GM20431 (cell line): ENCODE results near the gene EBF3.
"Not testable (repeated sequence)": the region's sequence is repeated elsewhere in the genome, so short reads cannot be mapped to it uniquely, and the experiment has no call there.

Experiments used
- in situ Hi-C: fragments of 300-500 bp; cut with MseI, MboI; formaldehyde crosslinking; loops from one replicate; pipeline ENCODE4 v1.15.0; 2020; ENCODE audit warnings: low sequenced_read_pairs; ENCODE audit not compliant: unreplicated experiment

The EBF3 gene

DNA sequence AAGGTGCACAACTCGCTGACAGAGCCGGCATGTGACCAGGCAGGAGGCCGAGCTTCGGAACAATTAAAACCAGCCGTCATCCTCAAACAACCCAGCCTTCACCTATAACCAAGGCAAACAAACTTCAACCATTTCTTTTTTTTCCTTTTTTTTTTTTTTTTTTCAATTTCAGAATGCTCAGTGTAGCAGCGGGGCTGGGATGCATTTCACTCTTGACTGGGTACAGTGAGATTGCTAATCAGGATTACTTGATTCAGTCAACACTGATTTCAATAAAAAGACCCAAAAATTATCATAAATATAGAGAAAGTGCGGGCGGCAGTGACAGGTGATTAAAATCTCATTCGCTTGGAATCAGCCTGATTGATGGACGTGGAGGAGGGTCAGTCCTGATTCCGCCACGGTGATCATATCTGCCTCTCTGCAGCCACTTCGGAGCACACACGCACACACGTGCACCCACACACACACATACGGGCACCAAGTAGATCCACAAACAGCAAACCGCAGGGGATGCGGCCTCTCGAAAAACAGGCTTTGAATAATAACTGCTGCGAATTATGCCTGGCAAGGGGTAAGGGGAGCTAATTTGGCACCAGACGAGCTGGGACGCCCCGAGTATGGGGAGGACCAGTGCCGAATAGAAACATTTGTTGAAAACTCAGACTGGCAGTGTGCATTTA is 31.2 kb downstream of the EBF3 start:
- in situ Hi-C loops: no loop called here

DNA sequence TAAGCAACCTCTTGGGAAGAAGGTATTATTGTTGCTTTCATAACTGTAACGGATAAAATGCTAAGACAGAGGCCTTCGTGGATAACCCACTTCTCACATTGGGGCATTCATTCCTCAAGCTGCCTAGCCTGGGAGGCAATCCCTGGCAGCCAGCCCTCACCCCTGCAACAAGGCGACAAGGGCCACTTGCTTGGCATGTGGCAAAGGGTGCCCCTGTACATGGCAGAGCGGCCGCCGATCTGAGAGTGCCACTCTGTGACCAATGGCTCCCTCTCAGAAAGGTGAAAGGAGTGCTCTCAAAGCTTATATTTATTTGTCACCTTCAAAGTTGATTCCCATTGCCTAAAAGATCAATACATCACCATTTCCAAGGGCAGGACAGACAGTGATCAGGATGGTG is 31.9 kb downstream of the EBF3 start:
- in situ Hi-C loops: no loop called here

DNA sequence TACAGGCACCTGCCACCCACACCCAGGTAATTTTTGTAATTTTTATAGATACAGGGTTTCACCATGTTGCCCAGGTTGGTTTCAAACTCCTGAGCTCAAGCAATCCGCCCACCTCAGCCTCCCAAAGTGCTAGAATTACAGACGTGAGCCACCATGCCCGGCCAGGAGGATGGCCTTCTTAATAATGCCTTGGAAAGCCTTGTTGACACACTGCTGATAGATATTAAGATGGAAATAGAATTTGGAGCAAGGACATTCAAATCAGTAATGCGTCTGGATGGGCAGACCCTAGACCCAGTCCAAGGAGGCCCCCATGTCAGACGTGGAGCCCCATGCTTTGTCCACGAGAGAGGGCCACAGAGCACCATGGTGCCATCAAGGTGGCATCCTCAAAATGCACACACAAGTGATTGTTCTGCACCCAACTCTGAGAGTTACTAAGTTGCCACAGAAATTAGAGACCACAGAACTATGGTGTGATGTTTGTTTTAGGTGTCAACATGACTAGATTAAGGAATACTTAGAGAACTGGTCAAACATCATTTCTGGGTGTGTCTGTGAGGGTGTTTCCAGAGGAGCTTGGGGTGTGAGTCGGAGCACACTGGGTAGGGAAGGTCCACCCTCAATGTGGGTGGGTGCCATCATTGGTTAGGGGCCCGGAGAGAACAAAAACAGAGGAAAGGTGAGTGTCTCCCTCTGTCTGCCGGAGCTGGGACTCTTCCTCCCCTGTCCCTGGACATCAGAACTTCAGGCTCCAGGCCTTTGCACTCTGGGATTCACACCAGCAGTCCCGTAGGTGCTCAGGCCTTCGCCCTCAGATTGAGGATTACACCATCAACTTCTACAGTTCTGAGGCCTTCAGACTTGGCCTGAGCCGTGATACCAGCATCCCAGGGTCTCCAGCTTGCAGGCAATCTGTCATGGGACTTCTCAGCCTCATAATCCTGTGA is 34.5 kb downstream of the EBF3 start:
- in situ Hi-C loops: no loop called here

DNA sequence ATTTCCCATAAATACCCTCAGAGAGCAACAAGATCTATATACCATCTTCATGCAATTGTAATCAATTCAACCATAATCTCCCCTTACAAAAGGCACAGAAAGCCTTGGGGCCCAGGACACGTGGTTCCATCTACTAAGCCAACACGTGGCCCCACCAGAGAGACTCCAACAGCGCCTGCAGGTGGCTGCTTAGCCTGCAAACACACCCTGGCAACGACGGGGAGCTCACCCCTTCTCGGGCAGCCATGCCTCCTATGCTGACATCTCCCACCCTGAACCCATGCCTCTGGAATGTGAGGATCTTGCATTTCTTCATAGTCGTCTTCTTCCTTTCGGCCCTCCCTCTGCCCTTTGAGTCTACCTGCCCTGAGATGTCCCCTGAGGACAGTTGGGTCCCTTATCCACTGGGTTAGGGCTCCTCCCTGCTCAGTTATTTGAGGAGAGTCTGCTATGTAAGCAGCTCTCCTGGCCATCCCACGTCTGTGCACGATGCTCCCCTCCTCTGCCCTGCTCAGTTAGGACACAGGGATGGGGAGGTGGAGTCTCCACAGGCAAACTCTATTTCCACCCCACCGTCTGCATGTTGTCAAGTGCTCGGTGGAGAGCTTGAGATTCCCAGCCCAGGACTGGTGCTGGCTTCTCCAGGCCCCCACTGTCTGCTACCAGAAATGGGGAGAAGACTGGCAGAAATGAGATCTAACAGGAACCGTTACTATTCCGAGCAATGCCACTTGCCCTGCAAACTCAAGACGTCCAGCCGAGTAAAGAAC is 36.5 kb downstream of the EBF3 start:
- in situ Hi-C loops: no loop called here

DNA sequence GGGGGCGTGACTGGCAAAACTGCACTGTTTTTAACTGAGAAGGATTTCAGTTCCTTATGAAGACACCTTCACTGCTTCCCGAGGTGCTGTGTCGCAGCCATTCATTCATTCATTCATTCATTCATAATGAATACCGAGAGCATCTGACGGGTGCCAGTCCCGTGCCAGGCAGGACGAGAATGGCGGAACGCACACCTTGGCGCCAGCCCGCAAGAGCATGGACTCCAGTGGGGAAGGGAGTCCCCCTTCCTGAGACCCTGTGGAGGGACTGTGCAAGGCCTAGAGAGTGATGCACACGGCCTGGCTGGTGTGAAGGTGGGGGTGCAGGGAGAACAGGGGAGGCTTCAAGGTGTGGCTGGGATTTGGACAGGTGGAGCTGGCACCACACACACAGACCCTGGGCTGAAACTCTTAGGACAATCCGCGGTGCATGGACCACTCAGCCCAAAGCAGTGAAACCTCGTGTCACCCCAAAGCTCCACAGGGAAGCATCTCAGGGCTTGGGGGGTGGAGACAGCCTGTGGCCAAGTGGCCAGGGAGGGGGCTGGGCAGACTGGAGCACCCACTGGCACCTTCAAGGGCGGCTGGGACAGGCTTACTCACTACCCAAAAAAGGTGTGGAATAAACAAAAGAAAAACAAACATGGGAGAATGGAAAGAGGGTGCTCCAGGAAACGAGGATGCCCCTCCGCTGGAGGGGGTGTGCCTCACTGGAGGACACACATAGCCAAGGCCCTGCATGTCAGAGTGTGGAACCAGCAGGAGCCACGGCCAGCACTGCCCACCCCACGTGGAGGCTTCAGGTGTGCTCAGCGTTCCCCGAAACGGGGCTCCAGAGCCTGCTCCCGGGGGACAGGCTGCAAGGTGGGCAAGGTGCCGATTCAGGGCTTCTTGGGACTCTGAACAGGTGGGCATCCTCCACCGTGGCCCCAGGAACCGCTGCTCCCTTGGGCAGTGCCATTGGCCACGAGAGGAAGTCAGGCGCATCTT is 37.7 kb downstream of the EBF3 start:
- in situ Hi-C loops: no loop called here

DNA sequence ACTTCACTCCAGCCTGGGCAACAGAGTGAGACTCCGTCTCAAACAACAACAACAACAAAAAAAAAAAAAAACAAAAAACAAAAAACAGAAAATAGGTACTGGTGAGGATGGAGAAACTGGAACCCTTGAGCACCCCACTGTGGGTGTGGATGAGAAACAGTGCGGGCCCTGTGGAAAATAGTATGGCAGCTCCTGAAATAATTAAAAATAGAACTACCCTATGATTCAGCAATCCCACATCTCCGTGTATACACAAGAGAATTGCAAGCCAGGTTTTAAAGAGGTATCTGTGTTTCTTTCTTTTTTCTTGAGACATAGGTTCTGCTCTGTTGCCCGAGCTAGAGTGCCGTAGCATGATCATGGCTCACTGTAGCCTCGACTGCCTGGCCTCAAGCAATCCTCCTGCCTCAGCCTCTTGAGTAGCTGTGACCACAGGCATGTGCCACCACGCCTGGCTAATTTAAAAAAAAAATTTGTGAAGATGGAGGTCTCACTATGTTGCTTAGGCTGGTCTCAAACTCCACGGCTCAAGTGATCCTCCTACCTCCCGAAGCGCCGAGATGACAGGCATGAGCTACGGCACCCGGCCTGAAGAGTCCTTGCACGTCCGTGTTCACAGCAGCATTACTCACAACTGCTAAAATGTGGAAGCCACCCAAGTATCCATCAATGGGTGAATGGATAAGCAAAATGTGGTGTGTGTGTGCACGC is 39.5 kb downstream of the EBF3 start:
- in situ Hi-C loops: no loop called here

DNA sequence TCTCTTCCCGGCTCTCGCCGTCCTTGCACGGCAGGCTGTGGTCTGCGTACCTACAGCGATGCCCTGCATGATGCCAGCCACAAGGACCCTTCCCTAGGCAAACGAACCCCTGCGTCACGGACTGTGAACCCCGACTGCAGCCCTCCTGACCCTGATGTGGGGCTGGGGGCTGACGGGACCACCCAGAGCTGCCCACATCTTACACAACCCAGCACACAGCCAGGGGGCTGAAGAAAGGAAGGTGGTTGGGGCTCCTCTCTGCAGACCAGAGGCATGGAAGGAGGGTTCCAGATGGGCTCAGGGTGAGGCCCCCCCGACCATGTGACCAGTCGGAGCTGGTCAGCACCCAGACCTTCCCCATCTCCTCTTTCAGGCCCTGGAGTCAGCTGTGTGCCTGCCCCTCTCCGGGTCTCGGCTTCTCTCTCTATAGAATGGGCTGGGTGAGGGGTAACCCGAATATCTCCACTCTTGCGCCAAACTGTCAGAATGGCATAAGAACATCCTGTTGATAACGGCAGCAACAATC is 41.4 kb downstream of the EBF3 start:
- in situ Hi-C loops: no loop called here

DNA sequence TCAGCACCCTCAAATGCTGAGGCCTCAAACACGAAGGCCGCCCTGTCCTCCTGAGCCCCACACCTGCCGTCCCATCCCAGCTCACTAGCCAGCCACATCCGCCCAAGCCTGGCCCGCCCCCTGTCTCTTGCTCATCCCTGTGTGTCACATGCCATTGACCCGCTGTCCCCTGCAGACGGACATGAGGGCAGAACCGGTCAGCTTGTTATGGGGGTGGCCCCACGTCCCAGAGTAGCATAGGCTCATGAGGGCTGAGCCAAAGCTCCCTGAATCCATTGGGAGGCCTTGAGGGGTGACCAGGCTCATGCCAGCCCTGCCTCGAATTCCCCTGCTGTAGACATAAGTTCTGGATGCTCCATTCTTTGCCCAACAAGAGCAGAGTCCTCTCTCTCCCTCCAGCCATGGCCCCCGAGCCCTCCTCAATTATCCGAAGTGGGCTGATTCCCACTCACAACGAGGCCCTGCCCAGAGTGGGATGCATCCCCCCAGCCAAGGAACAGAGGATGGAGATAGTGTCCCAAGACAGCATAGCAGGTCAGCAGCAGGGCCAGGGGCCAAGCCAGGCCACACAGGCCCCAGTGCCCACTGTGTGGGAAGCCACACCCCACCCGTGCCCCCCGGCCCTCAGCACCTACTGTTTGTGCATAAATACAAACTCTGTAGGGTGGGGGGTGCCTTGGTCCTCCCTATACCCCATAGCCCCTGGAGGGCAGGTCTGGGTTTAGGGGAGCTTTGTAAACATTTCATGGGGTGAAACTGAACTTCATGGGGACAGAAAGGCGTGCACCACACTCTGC is 42.1 kb downstream of the EBF3 start:
- in situ Hi-C loops: no loop called here

DNA sequence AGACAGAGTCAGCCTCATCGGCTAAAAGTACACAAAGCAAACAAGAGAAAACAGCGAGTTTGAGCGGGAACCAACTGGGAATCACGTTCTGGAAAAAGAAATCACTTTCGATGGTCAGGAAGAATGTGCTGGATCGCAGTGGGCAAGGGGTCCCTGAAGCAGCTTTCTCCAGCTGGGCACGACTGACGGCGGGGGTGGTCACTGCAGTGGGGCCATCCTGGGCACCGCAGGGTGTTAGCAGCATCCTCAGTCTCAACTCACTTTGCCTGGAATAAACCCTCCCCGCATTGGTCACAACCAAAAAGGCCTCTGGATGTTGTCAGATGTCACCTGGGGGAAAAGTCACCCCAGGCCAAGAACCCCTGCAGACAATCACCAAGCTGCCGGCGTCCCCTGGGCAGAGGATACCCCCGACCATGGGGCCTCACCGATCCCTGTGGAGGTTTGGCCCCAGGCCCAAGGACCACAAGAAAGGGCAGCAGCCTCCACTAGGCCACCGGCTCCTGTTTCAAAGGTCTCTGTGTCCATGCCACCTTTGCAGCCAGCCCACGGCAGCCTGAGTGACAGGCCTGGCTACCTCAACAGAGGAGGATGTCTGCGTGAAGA is 42.9 kb downstream of the EBF3 start:
- in situ Hi-C loops: no loop called here

DNA sequence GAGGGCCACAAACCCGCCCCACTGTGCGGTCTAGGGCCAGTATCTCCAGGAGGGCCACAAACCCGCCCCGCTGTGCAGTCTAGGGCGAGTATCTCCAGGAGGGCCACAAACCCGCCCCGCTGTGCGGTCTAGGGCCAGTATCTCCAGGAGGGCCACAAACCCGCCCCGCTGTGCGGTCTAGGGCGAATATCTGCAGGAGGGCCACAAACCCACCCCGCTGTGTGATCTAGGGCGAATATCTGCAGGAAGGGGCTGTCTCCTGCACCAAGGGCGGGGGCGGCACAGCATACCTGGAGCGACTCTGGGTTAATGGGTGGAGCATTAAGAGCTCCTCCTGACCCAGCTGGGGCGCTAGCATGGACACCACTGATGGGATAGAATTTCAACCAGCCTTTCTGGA is 43.9 kb downstream of the EBF3 start:
- in situ Hi-C loops: not testable (repeated sequence)

DNA sequence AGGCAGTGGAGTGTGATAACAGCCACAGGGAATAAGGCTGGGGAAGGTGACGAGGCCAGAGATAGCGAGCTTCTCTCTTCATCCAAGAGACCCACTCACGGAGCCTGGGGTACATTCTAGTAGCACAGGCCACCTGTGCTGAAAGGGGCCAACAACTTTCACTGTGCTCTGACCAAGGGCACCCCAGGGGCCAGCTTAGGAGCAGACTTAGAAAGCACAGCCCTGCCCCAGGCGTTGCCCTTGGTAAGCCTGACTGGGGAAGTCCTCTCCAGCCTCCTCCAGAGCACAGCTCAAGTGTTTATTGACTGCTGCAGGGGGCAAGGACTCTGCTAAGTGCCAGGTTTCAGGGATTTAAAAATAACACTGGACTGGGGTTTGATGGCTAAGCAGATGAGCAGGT is 44.7 kb downstream of the EBF3 start:
- in situ Hi-C loops: no loop called here

DNA sequence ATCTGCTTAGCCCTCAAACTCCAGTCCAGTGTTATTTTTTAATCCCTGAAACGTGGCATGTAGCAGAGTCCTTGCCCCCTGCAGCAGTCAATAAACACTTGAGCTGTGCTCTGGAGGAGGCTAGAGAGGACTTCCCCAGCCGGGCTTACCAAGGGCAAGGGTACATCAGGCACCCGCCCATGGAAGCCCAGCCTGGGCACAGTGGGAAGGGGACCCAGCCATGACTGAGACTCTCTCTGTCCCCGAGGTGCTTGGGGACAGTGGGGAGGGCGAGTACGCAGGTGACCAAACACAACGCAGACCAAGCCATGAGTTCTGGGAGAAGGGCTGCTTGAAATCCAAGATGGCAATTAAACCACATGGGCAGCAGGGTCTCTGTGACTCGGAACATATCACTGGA is 45.2 kb downstream of the EBF3 start:
- in situ Hi-C loops: no loop called here

DNA sequence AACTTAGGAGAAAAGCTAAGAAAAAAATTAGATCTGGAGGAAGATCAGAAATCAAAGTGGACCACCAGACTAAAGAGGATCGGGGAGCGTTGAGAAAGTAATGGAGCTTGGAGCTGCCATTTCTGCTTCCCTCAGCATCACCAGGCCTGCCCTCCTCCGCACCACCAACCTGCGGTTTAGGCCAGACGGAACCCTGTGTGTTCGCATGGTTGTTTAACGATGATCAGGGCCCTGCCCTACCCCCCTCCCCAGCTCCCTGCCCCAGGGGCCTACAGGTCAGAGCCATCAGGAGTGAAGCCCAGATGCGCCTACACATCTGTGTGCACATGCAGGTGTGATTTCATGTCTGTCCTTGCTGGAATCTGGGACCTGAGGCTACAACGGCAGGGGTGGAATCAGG is 45.7 kb downstream of the EBF3 start:
- in situ Hi-C loops: no loop called here

DNA sequence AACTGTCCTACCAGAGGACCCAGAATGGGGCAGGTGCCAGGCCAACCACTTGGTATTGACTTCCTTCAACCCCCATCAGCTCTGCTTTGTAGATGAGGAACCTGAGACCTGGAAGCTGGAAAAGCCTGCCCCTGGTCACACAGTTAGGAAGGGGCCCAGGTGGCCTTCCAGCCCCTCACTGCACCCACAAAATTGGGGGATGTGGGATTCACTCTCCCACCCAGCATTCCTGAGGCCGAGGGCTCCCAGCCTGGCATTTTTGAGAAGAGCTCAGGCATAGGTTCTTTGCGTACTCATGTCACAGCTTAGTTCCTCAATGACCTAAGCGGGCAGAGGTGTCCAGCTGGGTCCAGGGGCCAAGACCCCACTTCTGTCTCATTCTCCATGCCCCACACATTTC is 46.1 kb downstream of the EBF3 start:
- in situ Hi-C loops: no loop called here

DNA sequence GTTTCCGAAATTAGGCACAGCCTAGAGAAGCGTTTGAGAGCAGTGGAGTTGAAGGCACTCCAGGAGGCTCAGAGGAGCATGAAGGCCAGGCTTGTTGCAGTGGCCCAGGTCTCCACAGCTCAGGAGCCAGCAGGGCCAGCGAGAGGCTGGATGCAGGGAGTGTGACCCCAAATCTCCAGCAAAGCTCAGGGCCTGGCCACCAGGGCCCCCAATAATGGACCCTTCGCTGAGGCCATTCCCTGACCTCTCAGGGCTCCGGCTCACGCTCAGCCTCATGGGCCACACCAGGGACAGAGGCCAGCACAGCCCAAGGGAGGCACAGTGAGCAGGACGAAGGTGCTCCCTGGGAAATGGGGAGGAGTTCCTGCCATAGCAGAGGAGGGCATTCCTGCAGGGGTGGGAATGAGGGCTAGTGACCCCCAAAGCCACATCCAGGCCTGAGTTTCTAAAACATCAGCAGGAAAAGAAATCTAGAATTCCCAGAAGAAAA is 47.5 kb downstream of the EBF3 start:
- in situ Hi-C loops: no loop called here

DNA sequence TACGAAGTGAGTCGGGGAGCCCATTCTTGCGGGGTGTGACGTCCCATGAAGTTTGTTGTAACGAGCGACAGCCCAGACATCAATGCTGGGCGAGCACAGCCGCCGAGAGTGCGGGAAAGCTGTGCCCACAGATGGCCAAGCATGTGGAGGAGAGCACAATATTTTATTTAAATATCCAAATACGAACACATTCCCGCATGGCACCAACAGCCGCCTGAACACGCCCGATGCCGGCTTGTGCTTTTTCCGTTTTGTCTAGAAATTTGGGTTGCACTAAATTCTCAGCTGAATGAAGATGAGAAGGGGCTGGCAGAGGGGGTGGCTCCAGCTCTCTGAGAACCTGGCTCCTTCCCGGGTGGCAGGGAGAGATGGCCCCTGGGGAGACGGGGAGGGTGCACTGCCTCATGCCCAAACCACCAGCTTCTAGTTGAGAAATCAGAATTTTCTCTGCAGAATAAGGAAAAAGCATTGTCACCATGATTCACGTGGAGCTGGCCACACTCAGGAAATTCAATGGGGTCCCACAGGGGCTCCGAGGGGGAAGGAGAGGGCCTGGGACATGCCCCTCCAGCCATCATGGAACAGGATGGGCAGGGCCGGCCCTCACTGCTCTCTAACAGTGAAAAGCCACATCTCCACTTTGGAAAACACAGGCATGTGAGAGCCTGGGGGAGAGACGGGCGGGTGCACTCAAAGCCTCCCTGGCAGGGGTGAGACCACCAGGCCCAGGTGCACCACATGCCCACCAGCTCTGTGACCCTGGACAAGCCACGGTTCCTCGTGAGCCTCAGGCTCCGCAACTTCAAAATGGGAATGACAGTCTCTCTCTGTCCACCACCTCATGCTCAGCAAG is 48.3 kb downstream of the EBF3 start:
- in situ Hi-C loops: no loop called here

DNA sequence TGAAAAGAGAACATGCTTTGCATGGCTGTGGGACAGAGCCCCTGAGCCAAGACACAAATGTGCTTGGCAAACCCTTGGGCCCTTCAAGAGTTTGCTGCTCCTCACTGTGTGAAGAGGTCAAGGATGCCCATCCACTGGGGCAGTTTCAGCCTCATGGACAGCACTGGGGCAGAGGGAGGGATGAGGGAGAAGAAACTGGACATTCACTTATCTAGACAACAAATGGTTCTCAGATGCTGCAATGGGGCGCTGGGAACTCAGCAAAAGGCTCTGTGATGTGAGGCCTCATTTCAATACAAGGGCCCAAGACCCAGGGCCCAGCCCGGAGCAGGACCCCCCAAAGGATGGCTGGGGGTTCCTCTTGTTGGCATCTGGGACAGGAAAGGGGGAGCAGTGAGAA is 49.1 kb downstream of the EBF3 start:
- in situ Hi-C loops: no loop called here
